ENCODE measurements around the gene OLIG1. TPM values are rescaled to one million over a fixed set of nuclear protein-coding genes. Genes with fewer than 3 reads are reported as not detected.

The OLIG1 gene
- total RNA-seq, 1 experiment from 2014 or later, result not detected

DNA sequence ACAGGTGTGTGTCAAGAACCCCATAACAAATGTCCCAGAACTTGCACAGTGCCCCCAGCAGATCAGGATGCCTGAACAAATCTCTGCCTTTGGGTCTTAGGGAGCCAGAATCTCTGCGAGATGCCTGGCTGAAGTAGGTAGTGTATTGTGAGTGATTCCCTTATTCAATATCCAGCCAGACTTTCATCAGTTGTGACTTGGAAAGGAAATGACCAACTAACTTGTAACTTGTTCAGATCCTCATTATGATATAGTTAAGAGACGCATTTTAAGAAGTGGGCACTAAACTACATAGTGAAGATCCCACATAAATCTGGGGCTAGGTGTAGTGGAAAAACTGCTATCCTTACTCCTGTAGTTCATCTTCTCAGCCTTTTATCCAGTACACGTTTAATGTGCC, 32.4 kb upstream of the OLIG1 start:
- intact Hi-C loops (cut with micrococcal nuclease; ENCODE audit: unreplicated experiment), result no loop called here
- no peaks in the 10 kb centered on the region for H3K27me3 ChIP-seq (replicated peaks; ENCODE audit: control insufficient read depth, insufficient read depth, low read length)
- no peaks in the 10 kb centered on the region for H3K36me3 ChIP-seq (ENCODE audit: control insufficient read depth, insufficient read depth, low read length)
- no TSS peak for BruUV-seq (replicated peaks)
- H3K9me3 Mint-ChIP-seq (ENCODE audit: unreplicated experiment), result no peaks in the 10 kb centered on the region
- no peaks in the 10 kb centered on the region for H3K9me3 ChIP-seq
- POLR2A ChIA-PET, result no interaction called here
- H3K4me1 Mint-ChIP-seq (ENCODE audit: low read depth, unreplicated experiment), result no peaks in the 10 kb centered on the region
- H3K27me3 Mint-ChIP-seq (ENCODE audit: insufficient read depth, unreplicated experiment), result peaks cover 18% of the 10 kb centered on the region
- no peaks in the 10 kb centered on the region for H3K4me1 ChIP-seq
- CTCF ChIA-PET, result no interaction called here
- DNase-seq, result no peak
- TF ChIP-seq, protein P1, sequence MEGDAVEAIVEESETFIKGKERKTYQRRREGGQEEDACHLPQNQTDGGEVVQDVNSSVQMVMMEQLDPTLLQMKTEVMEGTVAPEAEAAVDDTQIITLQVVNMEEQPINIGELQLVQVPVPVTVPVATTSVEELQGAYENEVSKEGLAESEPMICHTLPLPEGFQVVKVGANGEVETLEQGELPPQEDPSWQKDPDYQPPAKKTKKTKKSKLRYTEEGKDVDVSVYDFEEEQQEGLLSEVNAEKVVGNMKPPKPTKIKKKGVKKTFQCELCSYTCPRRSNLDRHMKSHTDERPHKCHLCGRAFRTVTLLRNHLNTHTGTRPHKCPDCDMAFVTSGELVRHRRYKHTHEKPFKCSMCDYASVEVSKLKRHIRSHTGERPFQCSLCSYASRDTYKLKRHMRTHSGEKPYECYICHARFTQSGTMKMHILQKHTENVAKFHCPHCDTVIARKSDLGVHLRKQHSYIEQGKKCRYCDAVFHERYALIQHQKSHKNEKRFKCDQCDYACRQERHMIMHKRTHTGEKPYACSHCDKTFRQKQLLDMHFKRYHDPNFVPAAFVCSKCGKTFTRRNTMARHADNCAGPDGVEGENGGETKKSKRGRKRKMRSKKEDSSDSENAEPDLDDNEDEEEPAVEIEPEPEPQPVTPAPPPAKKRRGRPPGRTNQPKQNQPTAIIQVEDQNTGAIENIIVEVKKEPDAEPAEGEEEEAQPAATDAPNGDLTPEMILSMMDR (IDR thresholded peaks at IDR 0.05; ENCODE audit: insufficient read depth in 1 of 2, low read depth in 1 of 2, low read length in 1 of 2, severe bottlenecking in 1 of 2, unreplicated experiment in 1 of 2), result no peak
- no peak overlapping the region for H3K4me3 ChIP-seq (ENCODE audit: low read depth, low read length)
- H3K27ac Mint-ChIP-seq (ENCODE audit: unreplicated experiment), result no peak overlapping the region
- no peak overlapping the region for H3K4me3 Mint-ChIP-seq (ENCODE audit: unreplicated experiment)
- no peaks in the 10 kb centered on the region for H3K36me3 Mint-ChIP-seq (ENCODE audit: insufficient read depth, unreplicated experiment)

DNA sequence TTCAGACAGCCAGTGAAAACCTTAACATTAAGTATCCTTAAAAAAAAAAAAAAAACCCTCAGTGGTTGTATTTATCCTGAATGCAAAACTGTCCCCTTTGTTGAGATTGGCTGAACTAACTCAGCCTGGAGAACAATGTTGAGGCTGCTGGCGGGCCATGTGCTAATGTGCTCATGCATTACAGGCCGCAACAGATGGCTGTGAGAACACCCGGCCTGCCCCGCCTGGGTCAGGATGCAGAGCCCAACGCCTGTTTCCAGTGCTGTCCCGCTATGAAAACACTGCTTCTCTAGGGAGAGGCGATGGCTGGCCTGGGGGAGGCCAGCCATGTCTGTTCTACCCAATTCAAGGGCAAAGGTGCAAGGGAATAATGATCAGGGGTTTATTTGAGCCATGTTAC, 30.4 kb upstream of the OLIG1 start:
- H3K27me3 ChIP-seq (replicated peaks; ENCODE audit: control insufficient read depth, insufficient read depth, low read length), result no peaks in the 10 kb centered on the region
- POLR2A ChIA-PET, result no interaction called here

DNA sequence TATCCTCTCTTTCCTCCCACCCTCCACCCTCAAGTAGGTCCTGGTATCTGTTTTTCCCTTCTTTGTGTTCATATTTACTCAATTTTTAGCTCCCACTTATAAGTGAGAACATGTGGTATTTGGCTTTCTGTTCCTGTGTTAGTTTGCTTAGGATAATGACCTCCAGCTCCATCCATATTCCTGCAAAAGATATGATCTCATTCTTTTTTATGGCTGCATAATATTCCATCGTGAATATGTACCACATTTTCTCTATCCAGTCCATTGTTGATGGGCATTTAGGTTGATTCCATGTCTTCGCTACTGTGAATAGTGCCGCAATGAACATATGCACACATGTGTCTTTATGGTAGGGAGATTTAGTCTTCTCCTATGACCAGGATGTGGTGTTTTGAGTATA, 29.7 kb upstream of the OLIG1 start:
- H3K4me3 Mint-ChIP-seq (ENCODE audit: unreplicated experiment), result no peak overlapping the region
- BruUV-seq (replicated peaks), result no TSS peak
- POLR2A ChIA-PET, result no interaction called here

More for the DNA sequence above, 30.4 kb upstream of the OLIG1 start:
- TF ChIP-seq, protein P1 (IDR thresholded peaks at IDR 0.05; ENCODE audit: insufficient read depth in 1 of 2, low read depth in 1 of 2, low read length in 1 of 2, severe bottlenecking in 1 of 2, unreplicated experiment in 1 of 2), result no peak
- intact Hi-C loops (cut with micrococcal nuclease; ENCODE audit: unreplicated experiment), result no loop called here
- Histone ChIP-seq H3K4me3 (ENCODE audit: low read depth, low read length) (no peak overlapping the region), H3K9me3 (no peaks in the 10 kb centered on the region), H3K36me3 (ENCODE audit: control insufficient read depth, insufficient read depth, low read length) (no peaks in the 10 kb centered on the region), H3K4me1 (no peaks in the 10 kb centered on the region)
- H3K4me1 Mint-ChIP-seq (ENCODE audit: low read depth, unreplicated experiment), result no peaks in the 10 kb centered on the region
- no peaks in the 10 kb centered on the region for H3K9me3 Mint-ChIP-seq (ENCODE audit: unreplicated experiment)
- peaks cover 17% of the 10 kb centered on the region for H3K27me3 Mint-ChIP-seq (ENCODE audit: insufficient read depth, unreplicated experiment)
- no TSS peak for BruUV-seq (replicated peaks)
- H3K27ac Mint-ChIP-seq (ENCODE audit: unreplicated experiment), result no peak overlapping the region
- CTCF ChIA-PET, result no interaction called here
- H3K4me3 Mint-ChIP-seq (ENCODE audit: unreplicated experiment), result no peak overlapping the region
- no peak for DNase-seq
- no peaks in the 10 kb centered on the region for H3K36me3 Mint-ChIP-seq (ENCODE audit: insufficient read depth, unreplicated experiment)

More for the DNA sequence above, 29.7 kb upstream of the OLIG1 start:
- Histone ChIP-seq H3K36me3 (ENCODE audit: control insufficient read depth, insufficient read depth, low read length) (no peaks in the 10 kb centered on the region), H3K9me3 (no peaks in the 10 kb centered on the region), H3K27me3 (replicated peaks; ENCODE audit: control insufficient read depth, insufficient read depth, low read length) (no peaks in the 10 kb centered on the region), H3K4me3 (ENCODE audit: low read depth, low read length) (no peak overlapping the region), H3K4me1 (no peaks in the 10 kb centered on the region)
- no peaks in the 10 kb centered on the region for H3K4me1 Mint-ChIP-seq (ENCODE audit: low read depth, unreplicated experiment)
- no peaks in the 10 kb centered on the region for H3K9me3 Mint-ChIP-seq (ENCODE audit: unreplicated experiment)
- intact Hi-C loops (cut with micrococcal nuclease; ENCODE audit: unreplicated experiment), result no loop called here
- CTCF ChIA-PET, result no interaction called here
- H3K27ac Mint-ChIP-seq (ENCODE audit: unreplicated experiment), result no peak overlapping the region
- DNase-seq, result no peak
- TF ChIP-seq, protein P1 (IDR thresholded peaks at IDR 0.05; ENCODE audit: insufficient read depth in 1 of 2, low read depth in 1 of 2, low read length in 1 of 2, severe bottlenecking in 1 of 2, unreplicated experiment in 1 of 2), result no peak
- no peaks in the 10 kb centered on the region for H3K36me3 Mint-ChIP-seq (ENCODE audit: insufficient read depth, unreplicated experiment)
- H3K27me3 Mint-ChIP-seq (ENCODE audit: insufficient read depth, unreplicated experiment), result peaks cover 19% of the 10 kb centered on the region
